Liver (tissue), 3 donors: ENCODE data around the gene EPB41L1.

ENCODE experiments used
- ATF3 ChIP-seq: IDR thresholded peaks from 2 replicates; pipeline ENCODE4 v1.6.1; 2016; ENCODE audit warnings: antibody characterized with exemption
- CTCF ChIP-seq: fragments of 150-350 bp; IDR thresholded peaks from 2 replicates; pipeline ENCODE4 v1.5.1; 2017; ENCODE audit warnings: improper control_type of control experiment, low read depth, low read length; ENCODE audit not compliant: missing input control
- EGR1 ChIP-seq, 2 donors: IDR thresholded peaks; 2 replicates each; pipeline ENCODE4 v1.6.1; 2016 to 2018; ENCODE audit warnings: antibody characterized with exemption in 2 of 2, low read depth in 2 of 2
- donor health status: healthy.
- donor health status: healthy.

- no peak for TF ChIP-seq ATF3
- TF ChIP-seq CTCF = no peak
- TF ChIP-seq EGR1 (IDR thresholded peaks at IDR 0.05; ENCODE audit: low read depth in 2 of 2) = no peak
Measured at GRCh38 chr20:36173451-36173933, 19.0 kb downstream of the EPB41L1 start.
